ENCODE data around the gene BTBD1.
"Not testable (repeated sequence)": the region's sequence is repeated elsewhere in the genome, so short reads cannot be mapped to it uniquely, and the experiment has no call there.

BTBD1 gene

GRCh38 chr15:83011271-83012075 lies 55.6 kb downstream of the BTBD1 start, which contains the start of gene C15orf40:
C15orf40 (minus strand) TSS chr15:83011639; CDS start chr15:83011607, 32 bp downstream.
- ATAC-seq (ENCODE audit: low read depth) (peak; percentile 87), DNase-seq (ENCODE audit: low spot score in 2 of 2) (peak; percentile 75 to 82)
- H3K4me3 Mint-ChIP-seq: peak within 1 kb of the TSS; percentile 97
- peaks cover 5% of the 10 kb centered on the region for H3K36me3 Mint-ChIP-seq
- no peaks in the 10 kb centered on the region for H3K27me3 Mint-ChIP-seq
- H3K27ac Mint-ChIP-seq: peak within 1 kb of the TSS; percentile 87
- no peaks in the 10 kb centered on the region for H3K9me3 Mint-ChIP-seq
- peaks cover 34% of the 10 kb centered on the region for H3K4me1 Mint-ChIP-seq

- Mint-ChIP-seq H3K4me1 (peaks cover 34% of the 10 kb centered on the region), H3K9me3 (no peaks in the 10 kb centered on the region), H3K27ac (peak overlapping the region; percentile 87), H3K4me3 (peak overlapping the region; percentile 97), H3K36me3 (peaks cover 5% of the 10 kb centered on the region), H3K27me3 (no peaks in the 10 kb centered on the region)
- ATAC-seq (ENCODE audit: low read depth) (peak; percentile 66), DNase-seq (ENCODE audit: low spot score in 2 of 2) (peak; percentile 52 to 62)
These were observed 56.3 kb downstream of the BTBD1 start for GRCh38 chr15:83010709-83011270.

DNA sequence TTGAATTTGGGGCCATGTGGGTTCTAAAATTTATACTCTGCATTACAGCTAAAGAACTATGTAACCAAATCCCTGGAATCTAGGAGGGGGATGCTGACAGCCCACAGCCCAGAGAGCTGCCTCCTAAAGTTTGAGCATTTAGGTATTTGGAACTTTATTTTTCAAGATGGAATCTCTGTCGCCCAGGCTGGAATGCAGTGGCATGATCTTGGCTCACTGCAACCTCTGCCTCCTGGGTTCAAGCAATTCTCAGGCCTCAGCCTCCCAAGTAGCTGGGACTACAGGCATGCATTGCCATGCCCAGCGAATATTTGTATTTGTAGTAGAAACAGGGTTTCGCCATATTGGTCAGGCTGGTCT lies 66.4 kb downstream of the BTBD1 start:
- H3K4me1 Mint-ChIP-seq; ATAC-seq (ENCODE audit: low read depth); H3K36me3 Mint-ChIP-seq: not testable (repeated sequence)

DNA sequence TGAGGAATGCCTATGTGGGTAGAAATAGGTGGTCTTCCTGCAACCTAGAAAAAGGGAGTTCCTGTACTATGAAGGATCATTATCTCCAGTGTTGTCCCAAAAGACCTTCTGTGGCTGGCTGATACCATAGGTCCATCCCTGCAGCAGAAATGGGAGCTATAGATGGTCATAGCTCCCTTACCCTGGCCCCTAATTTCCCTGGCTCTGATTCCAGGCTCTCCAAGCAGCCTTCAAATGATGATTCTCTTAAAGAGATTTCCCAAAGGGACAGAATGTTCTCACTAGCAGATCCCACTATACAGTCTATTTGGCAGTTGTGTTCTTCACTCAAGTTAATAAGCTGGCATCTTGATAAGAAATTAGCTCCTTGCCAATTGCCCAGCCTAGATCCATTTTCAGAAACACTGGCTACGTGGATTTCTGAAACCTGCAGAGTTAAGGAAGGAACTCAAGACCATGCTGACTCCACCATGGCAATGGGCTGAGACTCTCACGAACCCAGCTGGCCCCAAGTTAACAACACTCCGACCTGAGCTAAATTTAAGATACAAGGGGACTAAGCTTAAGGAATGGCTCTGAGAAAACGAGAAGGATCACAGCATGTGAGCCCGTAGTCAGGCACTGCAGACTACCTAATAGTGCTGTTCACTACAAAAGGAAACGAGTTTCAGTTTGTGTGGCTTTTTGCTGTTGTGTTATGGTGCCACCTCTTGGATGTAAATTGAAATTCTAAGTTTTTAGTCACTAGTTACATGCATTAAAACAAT lies 67.0 kb downstream of the BTBD1 start:
- Mint-ChIP-seq H3K36me3 (no peaks in the 10 kb centered on the region), H3K9me3 (no peaks in the 10 kb centered on the region), H3K27ac (peak overlapping the region; percentile 62), H3K27me3 (no peaks in the 10 kb centered on the region), H3K4me3 (peak overlapping the region; percentile 63), H3K4me1 (peaks cover 6% of the 10 kb centered on the region)
- peak; percentile 80 for ATAC-seq (ENCODE audit: low read depth)
- peak; percentile 27 to 36 for DNase-seq (ENCODE audit: low spot score in 2 of 2)

More for the DNA sequence above, 66.4 kb downstream of the BTBD1 start:
- not testable (repeated sequence) for DNase-seq (ENCODE audit: low spot score in 2 of 2); H3K27me3 Mint-ChIP-seq; H3K4me3 Mint-ChIP-seq; H3K9me3 Mint-ChIP-seq
- peak overlapping the region; percentile 62 for H3K27ac Mint-ChIP-seq

GRCh38 chr15:82999426-82999825 lies 67.6 kb downstream of the BTBD1 start:
- Mint-ChIP-seq H3K27me3 (no peaks in the 10 kb centered on the region), H3K36me3 (no peaks in the 10 kb centered on the region), H3K27ac (no peak overlapping the region), H3K9me3 (no peaks in the 10 kb centered on the region), H3K4me1 (peaks cover 6% of the 10 kb centered on the region), H3K4me3 (no peak overlapping the region)
- ATAC-seq (ENCODE audit: low read depth): no peak
- no peak for DNase-seq (ENCODE audit: low spot score in 2 of 2)

DNA sequence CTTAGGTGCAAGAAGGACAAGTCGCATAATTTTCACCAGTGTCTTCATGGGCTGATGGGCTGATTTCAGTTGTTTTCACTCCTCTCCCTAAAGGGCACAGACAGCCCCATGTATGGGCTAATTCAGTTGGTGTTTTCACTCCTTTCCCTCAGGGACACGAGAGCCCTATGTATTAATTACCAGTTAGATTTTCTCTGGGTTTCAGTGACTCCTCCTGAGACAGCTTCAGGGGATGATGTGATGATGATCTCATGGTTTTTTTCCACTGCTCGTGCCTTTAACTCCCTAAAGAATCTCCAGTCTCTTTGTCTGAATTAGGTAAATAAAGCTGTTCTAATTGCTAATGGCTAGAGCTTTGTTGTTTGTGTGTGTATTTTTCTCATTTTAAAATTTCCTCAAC lies 71.1 kb downstream of the BTBD1 start:
- Mint-ChIP-seq H3K27me3 (no peaks in the 10 kb centered on the region), H3K4me1 (peaks cover 6% of the 10 kb centered on the region), H3K4me3 (no peak overlapping the region), H3K27ac (no peak overlapping the region), H3K9me3 (no peaks in the 10 kb centered on the region), H3K36me3 (peaks cover 2% of the 10 kb centered on the region)
- DNase-seq (ENCODE audit: low spot score in 2 of 2) (no peak), ATAC-seq (ENCODE audit: low read depth) (no peak)

DNA sequence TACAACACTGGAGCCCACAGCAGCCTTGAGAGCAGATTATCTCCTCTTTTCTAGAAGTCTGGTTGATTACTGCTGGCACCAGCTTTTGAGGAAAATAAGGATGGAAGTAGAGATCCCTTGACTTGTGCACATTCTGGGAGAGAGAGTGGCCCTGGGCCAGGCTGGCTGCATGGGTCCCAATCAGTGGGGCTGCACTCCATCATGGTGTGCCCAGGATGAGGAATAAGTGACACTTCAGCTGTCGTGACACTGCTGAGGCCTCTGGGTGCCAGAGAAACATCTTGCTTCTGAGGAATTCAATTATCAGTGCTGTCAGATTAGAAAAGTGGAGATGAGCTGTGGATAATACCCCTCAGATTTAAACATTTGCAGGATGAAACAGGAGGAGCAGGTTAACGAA lies 72.0 kb downstream of the BTBD1 start:
- Mint-ChIP-seq H3K9me3 (no peaks in the 10 kb centered on the region), H3K27me3 (no peaks in the 10 kb centered on the region)

GRCh38 chr15:82993144-82993543 lies 73.9 kb downstream of the BTBD1 start:
- ATAC-seq (ENCODE audit: low read depth) (no peak), DNase-seq (ENCODE audit: low spot score in 2 of 2) (no peak)
- peaks cover 8% of the 10 kb centered on the region for H3K36me3 Mint-ChIP-seq
- H3K9me3 Mint-ChIP-seq: no peaks in the 10 kb centered on the region
- no peaks in the 10 kb centered on the region for H3K27me3 Mint-ChIP-seq
- H3K27ac Mint-ChIP-seq: no peak overlapping the region
- H3K4me1 Mint-ChIP-seq: no peaks in the 10 kb centered on the region
- no peak overlapping the region for H3K4me3 Mint-ChIP-seq

More for the DNA sequence above, 72.0 kb downstream of the BTBD1 start:
- no peak overlapping the region for H3K27ac Mint-ChIP-seq
- DNase-seq (ENCODE audit: low spot score in 2 of 2) (no peak), ATAC-seq (ENCODE audit: low read depth) (no peak)
- H3K4me1 Mint-ChIP-seq: peaks cover 3% of the 10 kb centered on the region
- H3K4me3 Mint-ChIP-seq: no peak overlapping the region
- peaks cover 6% of the 10 kb centered on the region for H3K36me3 Mint-ChIP-seq

DNA sequence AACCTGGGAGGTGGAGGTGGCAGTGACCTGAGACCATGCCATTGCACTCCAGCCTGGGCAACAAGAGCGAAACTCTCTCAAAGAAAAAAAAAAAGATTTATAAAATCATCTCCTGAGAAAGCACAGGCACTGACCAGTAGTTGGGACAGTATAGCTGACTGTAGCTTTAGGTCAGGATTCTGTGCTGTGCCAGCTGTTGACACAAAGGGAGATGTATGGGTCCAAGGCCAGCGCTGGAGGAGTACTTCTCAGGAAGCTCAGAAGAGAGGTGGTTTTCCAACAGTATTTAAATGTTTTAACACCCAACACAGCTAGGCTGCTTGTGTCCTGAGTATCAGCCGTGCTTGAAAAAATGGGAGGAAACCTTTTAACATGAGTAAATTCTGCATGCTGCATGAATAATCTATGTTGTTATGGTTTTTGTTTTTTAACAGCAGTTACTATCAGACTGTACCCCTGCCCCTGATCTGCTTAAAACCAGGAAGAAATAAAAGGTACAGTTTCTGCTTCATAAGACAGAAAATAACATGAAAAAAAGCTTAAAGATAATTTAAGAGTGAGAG lies 74.5 kb downstream of the BTBD1 start:
- H3K4me3 Mint-ChIP-seq: no peak overlapping the region
- no peaks in the 10 kb centered on the region for H3K4me1 Mint-ChIP-seq
- ATAC-seq (ENCODE audit: low read depth) (no peak), DNase-seq (ENCODE audit: low spot score in 2 of 2) (no peak)
- H3K27ac Mint-ChIP-seq: no peak overlapping the region
- H3K9me3 Mint-ChIP-seq: no peaks in the 10 kb centered on the region
- no peaks in the 10 kb centered on the region for H3K27me3 Mint-ChIP-seq
- H3K36me3 Mint-ChIP-seq: peaks cover 9% of the 10 kb centered on the region

- Mint-ChIP-seq H3K9me3 (no peaks in the 10 kb centered on the region), H3K36me3 (peaks cover 8% of the 10 kb centered on the region), H3K4me1 (peaks cover 8% of the 10 kb centered on the region), H3K4me3 (peak overlapping the region; percentile 98), H3K27me3 (no peaks in the 10 kb centered on the region), H3K27ac (peak overlapping the region; percentile 97)
- ATAC-seq (ENCODE audit: low read depth) (peak; percentile 29), DNase-seq (ENCODE audit: low spot score in 2 of 2) (no peak)
These were observed 80.6 kb downstream of the BTBD1 start for GRCh38 chr15:82986442-82986780.

GRCh38 chr15:82985688-82986441 lies 81.2 kb downstream of the BTBD1 start, which contains the start of gene RAMAC:
RAMAC (plus strand) TSS chr15:82986210; CDS start chr15:82989019, 2,809 bp downstream.
- Mint-ChIP-seq H3K9me3 (no peaks in the 10 kb centered on the region), H3K27ac (peak within 1 kb of the TSS; percentile 97), H3K4me1 (peaks cover 8% of the 10 kb centered on the region), H3K36me3 (peaks cover 8% of the 10 kb centered on the region), H3K27me3 (no peaks in the 10 kb centered on the region), H3K4me3 (peak within 1 kb of the TSS; percentile 98)
- peak; percentile 95 for ATAC-seq (ENCODE audit: low read depth)
- peak; percentile 79 to 91 for DNase-seq (ENCODE audit: low spot score in 2 of 2)

DNA sequence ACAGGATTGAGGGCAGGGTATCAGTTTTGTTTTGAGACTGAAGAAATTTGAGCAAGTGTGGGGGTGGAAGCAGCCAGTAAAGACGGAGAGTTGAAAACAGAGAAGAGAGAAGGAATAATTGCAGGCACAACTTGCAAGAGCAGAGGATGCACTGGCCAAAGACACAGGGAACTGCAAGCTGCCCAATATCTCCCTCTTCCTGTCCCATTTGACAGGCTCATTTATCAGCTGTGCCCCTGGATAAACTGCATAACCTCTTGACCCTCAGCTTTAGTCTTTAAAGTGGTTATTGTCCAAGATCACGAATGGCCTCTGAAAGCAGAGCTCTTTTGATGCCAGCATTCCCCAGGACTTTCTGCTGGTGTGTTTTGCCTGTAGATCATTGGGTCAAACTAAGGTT lies 86.1 kb downstream of the BTBD1 start:
- ATAC-seq (ENCODE audit: low read depth) (no peak), DNase-seq (ENCODE audit: low spot score in 2 of 2) (no peak)
- no peak overlapping the region for H3K27ac Mint-ChIP-seq
- peaks cover 7% of the 10 kb centered on the region for H3K4me1 Mint-ChIP-seq
- H3K36me3 Mint-ChIP-seq: peaks cover 3% of the 10 kb centered on the region
- no peaks in the 10 kb centered on the region for H3K9me3 Mint-ChIP-seq
- H3K4me3 Mint-ChIP-seq: no peak overlapping the region
- no peaks in the 10 kb centered on the region for H3K27me3 Mint-ChIP-seq

- H3K27ac Mint-ChIP-seq: no peak overlapping the region
- no peaks in the 10 kb centered on the region for H3K4me1 Mint-ChIP-seq
- DNase-seq (ENCODE audit: low spot score in 2 of 2): no peak
- no peaks in the 10 kb centered on the region for H3K27me3 Mint-ChIP-seq
- no peak for ATAC-seq (ENCODE audit: low read depth)
- no peaks in the 10 kb centered on the region for H3K9me3 Mint-ChIP-seq
- peaks cover 3% of the 10 kb centered on the region for H3K36me3 Mint-ChIP-seq
- H3K4me3 Mint-ChIP-seq: no peak overlapping the region
These were observed 87.3 kb downstream of the BTBD1 start for GRCh38 chr15:82979726-82980125.
